ENCODE measurements around the gene SPATA13.
"Not testable (repeated sequence)": the region's sequence is repeated elsewhere in the genome, so short reads cannot be mapped to it uniquely, and the experiment has no call there.

GRCh38 chr13:24122045-24122444 is 38.5 kb upstream of the SPATA13 start:
- TF ChIP-seq, protein P1, sequence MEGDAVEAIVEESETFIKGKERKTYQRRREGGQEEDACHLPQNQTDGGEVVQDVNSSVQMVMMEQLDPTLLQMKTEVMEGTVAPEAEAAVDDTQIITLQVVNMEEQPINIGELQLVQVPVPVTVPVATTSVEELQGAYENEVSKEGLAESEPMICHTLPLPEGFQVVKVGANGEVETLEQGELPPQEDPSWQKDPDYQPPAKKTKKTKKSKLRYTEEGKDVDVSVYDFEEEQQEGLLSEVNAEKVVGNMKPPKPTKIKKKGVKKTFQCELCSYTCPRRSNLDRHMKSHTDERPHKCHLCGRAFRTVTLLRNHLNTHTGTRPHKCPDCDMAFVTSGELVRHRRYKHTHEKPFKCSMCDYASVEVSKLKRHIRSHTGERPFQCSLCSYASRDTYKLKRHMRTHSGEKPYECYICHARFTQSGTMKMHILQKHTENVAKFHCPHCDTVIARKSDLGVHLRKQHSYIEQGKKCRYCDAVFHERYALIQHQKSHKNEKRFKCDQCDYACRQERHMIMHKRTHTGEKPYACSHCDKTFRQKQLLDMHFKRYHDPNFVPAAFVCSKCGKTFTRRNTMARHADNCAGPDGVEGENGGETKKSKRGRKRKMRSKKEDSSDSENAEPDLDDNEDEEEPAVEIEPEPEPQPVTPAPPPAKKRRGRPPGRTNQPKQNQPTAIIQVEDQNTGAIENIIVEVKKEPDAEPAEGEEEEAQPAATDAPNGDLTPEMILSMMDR (IDR thresholded peaks at IDR 0.05; ENCODE audit: poor library complexity) = not testable (repeated sequence)
- TF ChIP-seq EZH2 (IDR thresholded peaks at IDR 0.05; ENCODE audit: borderline replicate concordance); EZH2phosphoT487 (IDR thresholded peaks at IDR 0.05; ENCODE audit: low read depth, severe bottlenecking, unreplicated experiment): not testable (repeated sequence)
